GM19397 (cell line): ENCODE data around the gene XIRP1.
A peak's percentile ranks its signal among the peaks of the same experiment; 100 is the strongest.
"Not testable (repeated sequence)": the region's sequence is repeated elsewhere in the genome, so short reads cannot be mapped to it uniquely, and the experiment has no call there.

Experiments used
- ATAC-seq: cut with Tn5 transposase; IDR thresholded peaks from one replicate; pipeline ENCODE4 v1.9.1; 2021; ENCODE audit warnings: mild to moderate bottlenecking, moderate library complexity; ENCODE audit not compliant: unreplicated experiment

Gene XIRP1, protein sequence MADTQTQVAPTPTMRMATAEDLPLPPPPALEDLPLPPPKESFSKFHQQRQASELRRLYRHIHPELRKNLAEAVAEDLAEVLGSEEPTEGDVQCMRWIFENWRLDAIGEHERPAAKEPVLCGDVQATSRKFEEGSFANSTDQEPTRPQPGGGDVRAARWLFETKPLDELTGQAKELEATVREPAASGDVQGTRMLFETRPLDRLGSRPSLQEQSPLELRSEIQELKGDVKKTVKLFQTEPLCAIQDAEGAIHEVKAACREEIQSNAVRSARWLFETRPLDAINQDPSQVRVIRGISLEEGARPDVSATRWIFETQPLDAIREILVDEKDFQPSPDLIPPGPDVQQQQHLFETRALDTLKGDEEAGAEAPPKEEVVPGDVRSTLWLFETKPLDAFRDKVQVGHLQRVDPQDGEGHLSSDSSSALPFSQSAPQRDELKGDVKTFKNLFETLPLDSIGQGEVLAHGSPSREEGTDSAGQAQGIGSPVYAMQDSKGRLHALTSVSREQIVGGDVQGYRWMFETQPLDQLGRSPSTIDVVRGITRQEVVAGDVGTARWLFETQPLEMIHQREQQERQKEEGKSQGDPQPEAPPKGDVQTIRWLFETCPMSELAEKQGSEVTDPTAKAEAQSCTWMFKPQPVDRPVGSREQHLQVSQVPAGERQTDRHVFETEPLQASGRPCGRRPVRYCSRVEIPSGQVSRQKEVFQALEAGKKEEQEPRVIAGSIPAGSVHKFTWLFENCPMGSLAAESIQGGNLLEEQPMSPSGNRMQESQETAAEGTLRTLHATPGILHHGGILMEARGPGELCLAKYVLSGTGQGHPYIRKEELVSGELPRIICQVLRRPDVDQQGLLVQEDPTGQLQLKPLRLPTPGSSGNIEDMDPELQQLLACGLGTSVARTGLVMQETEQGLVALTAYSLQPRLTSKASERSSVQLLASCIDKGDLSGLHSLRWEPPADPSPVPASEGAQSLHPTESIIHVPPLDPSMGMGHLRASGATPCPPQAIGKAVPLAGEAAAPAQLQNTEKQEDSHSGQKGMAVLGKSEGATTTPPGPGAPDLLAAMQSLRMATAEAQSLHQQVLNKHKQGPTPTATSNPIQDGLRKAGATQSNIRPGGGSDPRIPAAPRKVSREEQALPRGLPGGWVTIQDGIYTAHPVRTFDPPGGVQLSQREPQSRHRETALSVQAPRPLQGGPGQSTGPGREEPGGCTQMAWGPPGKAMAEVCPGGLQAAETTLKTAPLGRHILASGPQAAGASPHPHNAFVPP (N-terminal part only)

DNA sequence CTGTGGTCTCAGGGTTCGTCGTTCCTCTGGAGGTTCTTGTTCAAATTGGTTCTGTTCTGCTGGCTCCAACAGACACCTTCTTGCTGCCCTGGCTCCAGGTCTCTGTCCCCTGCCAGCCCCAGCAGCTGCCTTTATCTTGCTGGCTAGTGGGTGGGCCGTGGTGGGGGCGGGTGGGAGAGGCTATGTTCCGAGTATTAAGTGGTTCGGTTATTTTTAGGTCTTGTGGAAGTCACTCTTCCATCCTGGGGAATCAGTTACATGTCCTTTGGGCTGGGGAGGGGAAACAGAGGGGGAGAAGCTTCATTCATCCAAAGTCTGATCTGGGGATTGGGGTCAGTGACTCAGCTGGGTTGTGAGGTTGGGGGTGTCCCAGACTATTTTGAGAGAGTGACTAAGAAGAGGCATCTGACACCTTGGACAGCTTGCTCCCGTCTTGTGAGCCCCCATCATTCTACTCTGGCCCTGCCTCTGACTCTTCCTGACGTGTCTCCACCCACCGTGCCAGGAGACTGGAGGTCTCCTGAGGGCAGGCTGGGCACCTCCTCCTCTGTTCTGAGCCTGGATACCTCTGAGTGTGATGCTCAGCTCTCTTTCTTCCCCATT lies at the start of gene XIRP1:
XIRP1 (minus strand) TSS at position 106 of the 603 bp plus-strand sequence. CDS start 3,150 bp downstream, outside the sequence.
- ATAC-seq = no peak

DNA sequence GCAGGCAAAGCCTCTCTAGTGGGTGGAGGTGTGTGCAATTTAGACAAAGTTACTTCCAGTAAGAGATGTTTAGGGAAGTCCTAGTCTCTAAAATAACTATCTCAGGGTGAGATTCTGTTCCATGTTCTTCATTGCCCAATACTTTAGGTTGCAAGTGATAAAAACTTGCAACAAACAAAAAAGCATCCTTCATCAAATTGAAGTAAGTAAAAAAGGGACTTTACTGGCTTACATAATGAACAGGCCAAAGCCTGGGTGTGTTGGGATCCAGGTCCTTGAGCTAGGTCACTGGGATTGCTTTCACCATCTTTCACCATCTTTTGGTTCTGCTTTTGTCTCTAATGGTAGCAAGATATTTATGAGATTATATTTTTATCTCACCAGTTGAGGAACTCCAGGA lies 49.2 kb upstream of the XIRP1 start:
- ATAC-seq = no peak

DNA sequence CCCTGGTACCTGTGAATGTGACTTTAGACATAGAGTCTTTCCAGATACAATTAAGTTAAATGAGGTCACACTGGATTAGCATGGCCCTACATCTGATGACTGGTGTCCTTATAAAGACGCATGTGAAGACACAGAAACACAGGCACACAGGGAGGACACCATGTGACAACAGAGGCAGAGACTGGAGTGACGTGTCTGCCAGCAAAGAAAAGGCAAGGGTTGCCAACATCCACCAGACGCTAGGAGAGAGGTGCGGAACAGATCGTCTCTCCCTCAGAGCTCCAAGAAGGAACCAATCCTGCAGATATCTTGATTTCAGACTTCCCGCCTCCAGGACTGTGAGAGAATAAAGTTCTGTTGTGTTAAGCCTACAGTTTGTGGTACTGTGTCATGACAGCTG lies 44.6 kb upstream of the XIRP1 start:
- no peak for ATAC-seq

DNA sequence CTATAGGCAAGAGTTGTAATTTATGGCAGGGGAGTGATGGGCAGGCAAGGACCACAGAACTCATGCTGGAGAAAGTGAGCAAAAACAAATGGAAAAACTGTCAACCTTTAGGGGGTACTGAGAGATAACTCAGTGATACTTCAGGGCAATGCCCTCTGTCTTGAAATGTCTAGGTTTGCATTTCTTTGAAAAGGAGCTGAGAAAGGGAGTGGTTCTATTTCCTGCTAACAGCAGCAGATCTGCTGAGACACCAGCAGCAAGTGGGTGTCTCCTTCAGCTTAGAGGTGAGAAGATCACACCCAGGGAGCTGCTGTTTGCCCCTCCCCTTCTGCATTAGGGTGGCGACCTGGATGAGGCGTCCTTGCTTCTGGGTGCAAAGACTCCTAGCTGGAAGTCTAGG lies 42.3 kb upstream of the XIRP1 start:
- ATAC-seq = no peak

DNA sequence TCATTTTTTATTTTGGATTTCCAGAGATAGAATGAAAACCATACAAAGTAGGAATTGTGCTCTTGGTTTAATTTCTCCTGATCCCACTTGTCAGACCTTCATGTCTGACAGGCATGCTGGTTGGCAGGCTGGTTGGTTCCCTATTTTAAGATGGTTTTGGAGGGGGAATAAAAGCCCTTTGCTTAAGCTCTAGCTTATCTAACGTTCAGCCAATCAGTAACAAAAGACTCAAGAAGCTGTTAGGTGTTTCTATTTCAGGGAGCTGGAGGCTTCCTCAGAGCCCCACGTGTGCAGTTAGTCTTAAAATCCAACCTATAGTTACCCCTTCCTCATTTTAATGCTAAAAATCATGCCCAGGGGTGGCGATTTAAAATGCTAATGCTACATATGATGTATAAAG lies 40.5 kb upstream of the XIRP1 start:
- no peak for ATAC-seq

DNA sequence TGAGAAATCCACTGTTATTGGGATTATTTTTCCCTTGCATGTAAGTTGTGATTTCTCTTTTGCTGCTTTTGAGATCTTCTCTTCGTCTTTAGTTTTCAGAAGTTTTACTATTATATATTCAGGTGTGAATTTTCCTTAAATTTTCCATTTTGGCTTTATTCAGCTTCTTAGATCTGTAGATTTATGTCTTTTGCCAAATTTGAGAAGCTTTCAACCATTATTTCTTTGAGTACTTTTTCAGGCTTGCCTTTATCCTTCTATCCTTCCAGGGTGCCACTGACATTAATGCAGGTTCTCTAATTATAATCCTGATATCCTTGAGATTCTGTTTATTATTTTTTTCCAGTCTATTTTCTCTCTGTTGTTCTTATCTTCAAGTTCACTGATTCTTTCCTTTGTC lies 38.1 kb upstream of the XIRP1 start:
- ATAC-seq = no peak

DNA sequence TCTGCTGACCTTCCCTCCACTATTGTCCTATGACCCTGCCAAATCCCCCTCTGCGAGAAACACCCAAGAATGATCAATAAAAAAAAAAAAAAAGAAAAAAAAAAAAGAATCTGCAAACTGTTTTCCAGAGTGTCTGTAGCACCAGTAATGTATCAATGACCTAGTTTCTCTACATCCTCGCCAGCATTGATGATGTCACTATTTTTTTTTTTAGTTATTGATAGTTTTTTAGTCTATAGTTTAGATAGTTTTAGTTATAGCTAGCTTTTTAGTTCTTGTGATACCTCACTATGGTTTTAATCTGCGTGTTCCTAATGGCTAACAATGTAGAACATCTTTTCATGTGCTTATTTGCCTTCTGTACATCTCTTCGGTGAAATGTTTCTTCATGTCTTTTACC lies 36.1 kb upstream of the XIRP1 start:
- ATAC-seq = no peak

DNA sequence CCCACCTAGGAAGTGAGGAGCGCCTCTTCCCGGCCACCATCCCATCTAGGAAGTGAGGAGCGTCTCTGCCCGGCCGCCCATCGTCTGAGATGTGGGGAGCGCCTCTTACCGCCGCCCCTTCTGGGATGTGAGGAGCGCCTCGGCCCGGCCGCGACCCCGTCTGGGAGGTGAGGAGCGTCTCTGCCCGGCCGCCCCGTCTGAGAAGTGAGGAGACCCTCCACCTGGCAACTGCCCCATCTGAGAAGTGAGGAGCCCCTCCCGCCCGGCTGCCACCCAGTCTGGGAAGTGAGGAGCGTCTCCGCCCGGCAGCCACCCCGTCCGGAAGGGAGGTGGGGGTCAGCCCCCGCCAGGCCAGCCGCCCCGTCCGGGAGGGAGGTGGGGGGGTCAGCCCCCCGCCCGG lies 35.2 kb upstream of the XIRP1 start:
- ATAC-seq = not testable (repeated sequence)

DNA sequence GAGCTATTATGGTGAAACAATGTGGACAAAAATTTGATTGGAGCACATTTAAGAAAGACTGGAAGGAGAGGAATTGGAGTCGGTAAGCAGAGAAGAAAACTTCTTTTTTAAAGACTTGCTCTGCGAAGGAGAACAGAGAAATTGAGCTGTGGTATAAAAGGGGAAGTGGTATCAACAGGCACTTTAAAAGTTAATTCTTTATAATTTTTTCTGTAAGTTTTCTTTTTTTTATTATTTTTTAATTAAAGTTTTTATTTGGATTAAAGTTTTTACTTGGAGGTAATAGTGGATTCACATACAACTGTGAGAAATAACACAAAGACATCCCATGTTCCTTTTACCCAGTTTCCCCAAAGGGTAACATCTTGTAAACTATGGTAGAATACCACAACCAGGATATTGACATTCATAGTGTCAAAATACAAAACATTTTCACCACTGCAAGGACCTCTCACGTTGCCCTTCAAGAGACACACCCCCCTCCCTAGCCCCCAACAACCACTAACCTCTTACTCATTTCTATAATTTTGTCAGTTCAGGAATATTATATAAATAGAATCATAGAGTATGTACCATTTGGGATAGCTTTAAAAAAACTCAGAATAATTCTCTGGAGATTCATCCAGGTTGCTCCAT lies 33.8 kb upstream of the XIRP1 start:
- ATAC-seq = no peak

DNA sequence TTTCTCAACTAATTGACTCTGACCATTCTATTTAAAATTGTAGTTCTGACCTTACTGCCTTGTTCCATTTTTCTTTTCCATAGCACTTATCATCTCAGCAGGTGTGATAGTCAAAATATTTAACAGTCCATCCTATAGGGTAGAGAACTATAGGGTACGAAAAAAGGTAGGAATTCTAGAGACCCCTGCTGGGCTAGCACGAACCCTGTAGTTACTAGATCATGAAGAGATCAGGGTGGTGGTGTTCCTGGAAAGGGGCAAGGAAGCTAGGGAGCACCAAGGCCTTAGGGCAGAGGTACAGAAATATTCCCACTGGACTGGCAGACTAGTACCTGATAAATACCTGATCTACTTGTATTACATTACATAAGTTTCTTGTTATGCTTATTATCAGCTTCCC lies 31.9 kb upstream of the XIRP1 start:
- ATAC-seq = no peak

DNA sequence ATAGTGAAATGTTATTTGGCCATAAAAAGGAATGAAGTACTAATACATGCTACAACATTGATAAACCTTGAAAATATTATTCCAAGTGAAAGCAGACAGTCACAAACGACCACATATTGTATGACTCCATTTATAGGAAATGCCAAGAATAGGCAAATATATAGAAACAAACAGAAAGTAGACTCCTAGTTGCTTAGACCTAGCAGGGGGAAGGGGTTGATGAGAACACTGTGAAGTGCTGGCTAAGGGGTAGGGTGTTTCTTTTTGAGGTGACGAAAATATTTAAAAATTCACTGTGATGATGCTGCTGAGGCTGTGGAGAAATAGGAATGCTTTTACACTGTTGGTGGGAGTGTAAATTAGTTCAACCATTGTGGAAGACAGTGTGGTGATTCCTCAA lies 30.5 kb upstream of the XIRP1 start:
- ATAC-seq = no peak

DNA sequence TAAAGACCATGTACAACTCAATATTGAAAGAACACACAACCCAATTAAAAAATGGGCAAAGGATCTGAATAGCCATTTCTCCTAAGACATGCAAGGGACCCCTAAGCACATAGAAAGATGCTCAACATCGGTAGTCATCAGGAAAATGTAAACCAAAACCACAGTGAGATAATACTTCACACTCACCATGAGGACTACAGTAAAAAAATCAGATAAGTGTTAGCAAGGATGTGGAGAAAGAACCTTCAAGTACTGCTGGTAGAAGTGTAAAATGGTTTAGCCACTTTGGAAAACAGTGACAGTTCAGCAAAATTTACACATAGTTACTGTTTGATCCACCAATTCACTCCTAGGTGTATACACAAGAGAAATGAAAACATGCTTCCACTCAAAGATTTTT lies 30.1 kb upstream of the XIRP1 start:
- no peak for ATAC-seq

DNA sequence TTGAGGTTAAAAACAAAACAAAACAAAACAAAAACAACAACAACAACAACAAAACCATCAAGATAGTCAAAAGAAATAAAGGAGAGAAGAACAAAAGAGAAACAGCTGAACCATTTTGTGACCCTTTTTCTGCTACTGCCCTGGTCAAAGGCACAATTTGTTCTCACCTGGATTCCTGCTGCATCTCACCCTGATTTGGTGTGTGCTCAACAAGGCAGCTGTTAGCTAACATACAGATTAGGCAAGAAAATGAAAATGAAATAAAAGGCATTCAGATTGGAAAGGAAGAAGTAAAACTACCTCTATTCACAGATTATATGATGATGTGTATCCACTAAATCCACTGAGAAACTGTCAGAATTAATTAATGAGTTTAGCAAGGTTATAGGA lies 28.7 kb upstream of the XIRP1 start:
- ATAC-seq = no peak

DNA sequence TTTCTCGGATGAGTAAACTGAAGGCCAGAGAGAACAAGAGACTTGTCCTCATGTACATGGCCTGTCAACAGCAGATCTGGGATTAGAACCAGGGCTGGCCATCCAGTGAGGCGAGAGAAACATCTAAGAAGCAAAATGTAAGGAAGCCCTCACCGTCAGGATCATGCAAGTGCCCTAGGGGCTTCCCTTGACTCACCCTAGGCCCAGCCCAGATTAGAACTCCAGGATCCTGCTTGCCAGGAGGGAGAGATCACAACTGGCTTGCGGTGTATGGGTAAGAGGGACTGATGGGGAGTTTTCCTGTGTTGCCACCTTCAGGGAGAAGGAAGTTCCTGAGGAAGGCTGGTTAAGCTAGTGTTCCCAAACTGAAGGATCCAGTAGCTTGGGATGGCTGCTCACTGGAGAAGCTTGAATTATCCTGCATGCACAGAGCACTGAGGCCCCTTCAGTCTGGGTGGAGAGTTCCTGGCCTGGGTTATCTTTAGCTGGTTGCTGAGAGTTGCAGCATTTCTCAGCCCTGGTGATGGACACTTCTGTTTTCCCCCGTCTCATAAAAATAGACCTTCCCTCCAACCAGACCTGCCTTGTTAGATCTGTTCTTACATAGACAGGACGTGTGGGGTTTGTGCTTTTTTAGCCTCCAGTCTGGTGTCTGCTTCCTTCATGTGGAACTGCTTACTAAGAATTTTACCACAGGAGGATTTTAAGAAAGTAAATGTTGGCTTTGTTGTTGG lies 28.2 kb upstream of the XIRP1 start:
- no peak for ATAC-seq

DNA sequence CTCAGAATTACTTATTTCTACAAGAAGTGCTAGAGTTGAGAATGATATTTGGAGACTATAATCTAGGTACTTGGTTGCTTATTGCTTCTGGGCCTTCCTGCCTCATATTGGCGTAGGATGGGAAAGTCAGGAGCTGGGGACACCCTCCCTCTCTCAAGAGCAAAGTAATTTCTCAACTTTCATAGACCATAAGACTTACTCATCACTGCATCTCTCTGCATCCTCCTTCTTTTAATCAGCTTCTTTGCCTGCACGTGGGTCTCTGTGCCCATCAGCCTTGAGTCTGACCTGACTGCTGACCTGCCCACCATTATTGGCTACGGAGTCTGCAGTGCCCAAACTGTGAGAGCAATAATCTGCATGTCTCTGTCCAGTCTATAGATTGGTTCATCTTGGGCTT lies 27.3 kb upstream of the XIRP1 start:
- ATAC-seq = no peak

DNA sequence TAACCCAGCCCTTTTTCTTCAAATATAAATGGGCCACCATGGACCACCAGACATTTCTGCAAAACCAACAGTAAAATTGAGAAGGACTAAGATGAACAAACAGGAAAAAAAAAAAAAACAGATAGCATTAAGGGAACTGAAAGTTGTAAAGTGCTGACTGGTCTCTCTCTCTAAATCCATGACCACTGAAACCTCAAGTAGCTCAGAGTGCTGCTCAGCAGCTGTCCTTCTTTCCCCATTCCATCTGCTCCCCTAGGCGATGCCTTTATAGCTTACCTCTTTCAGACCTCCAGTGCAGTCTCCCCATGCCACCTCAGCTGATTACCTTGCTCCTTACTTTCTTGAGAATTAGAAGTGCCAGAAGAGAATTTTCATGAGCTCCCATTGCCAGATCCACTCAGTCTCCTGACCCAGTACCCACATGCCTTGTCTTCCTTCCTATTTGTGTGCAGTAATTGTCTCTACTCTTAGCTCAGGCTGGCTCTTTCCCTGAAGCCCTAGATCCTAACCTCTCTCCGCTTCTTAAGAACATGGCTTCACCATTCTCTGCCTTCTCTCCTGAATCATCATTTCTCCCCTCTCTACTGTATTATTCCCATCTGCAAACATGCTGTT lies 23.9 kb upstream of the XIRP1 start:
- ATAC-seq = peak; percentile 92

DNA sequence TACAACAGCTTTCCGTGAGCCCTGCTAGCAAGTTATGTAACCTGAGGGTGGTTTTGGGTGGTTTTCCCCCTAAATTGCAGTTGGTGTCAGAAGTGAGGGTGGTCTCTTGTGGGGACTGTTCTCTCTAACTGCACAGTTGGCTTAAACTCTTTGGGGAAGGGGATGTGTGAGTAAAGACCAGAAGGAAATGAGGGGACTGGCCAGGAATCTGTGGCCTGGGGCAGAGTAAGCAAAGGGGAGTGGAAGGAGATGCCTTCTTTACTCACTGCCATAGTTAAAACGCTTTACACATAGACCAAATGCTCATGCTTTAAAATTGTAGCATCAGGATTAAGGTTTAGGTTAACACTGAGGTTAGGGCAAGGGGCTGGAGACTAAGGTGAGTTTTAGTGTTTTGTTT lies 21.2 kb upstream of the XIRP1 start:
- ATAC-seq = no peak

DNA sequence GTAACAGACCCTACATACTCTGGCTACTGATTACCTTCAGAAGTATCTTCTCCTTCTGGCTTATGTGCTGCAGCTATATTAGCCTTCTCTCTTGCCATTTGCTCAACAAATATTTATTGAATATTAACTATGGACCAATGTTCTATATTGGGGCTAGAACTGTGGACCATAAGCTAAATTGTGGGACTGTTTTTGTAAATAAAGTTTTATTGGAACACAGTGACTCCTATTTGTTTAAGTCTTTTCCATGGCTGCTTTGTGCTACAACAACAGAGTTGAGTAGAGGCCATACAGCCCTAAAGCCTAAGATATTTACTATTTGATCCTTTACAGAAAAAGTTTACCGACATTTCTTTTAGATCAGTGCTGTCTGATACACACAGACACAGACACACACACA lies 20.3 kb upstream of the XIRP1 start:
- ATAC-seq = no peak
